ENCODE measurements around the gene HOXA3.

HOXA3 gene

GRCh38 chr7:27165996-27166530 is 13.7 kb upstream of the HOXA3 start:
- no peak for DNase-seq (ENCODE audit: low read depth)

- no peak for DNase-seq (ENCODE audit: low read depth)
Measured at GRCh38 chr7:27165089-27165995, 13.0 kb upstream of the HOXA3 start, which contains the start of gene HOXA9. Gene HOXA9 (minus strand): TSS chr7:27165537. CDS start chr7:27165457, 80 bp downstream.

- no peak for DNase-seq (ENCODE audit: low read depth)
Measured at GRCh38 chr7:27164367-27165088, 12.1 kb upstream of the HOXA3 start.

GRCh38 chr7:27164045-27164366 is 11.6 kb upstream of the HOXA3 start:
- no peak for DNase-seq (ENCODE audit: low read depth)

- DNase-seq (ENCODE audit: low read depth) = no peak
Measured at GRCh38 chr7:27163288-27164044, 11.1 kb upstream of the HOXA3 start.

GRCh38 chr7:27162561-27163287 is 10.3 kb upstream of the HOXA3 start:
- no peak for DNase-seq (ENCODE audit: low read depth)

- no peak for DNase-seq (ENCODE audit: low read depth)
Measured at GRCh38 chr7:27161721-27162560, 9.6 kb upstream of the HOXA3 start.

- no peak for DNase-seq (ENCODE audit: low read depth)
Measured at GRCh38 chr7:27161214-27161720, 8.9 kb upstream of the HOXA3 start.

GRCh38 chr7:27160546-27161213 is 8.3 kb upstream of the HOXA3 start:
- peak; percentile 65 for DNase-seq (ENCODE audit: low read depth)

- no peak for DNase-seq (ENCODE audit: low read depth)
Measured at GRCh38 chr7:27160145-27160545, 7.8 kb upstream of the HOXA3 start.

GRCh38 chr7:27159266-27160144 is 7.1 kb upstream of the HOXA3 start:
- no peak for DNase-seq (ENCODE audit: low read depth)

- no peak for DNase-seq (ENCODE audit: low read depth)
Measured at GRCh38 chr7:27158436-27159265, 6.3 kb upstream of the HOXA3 start.

GRCh38 chr7:27157702-27158431 is 5.5 kb upstream of the HOXA3 start:
- DNase-seq (ENCODE audit: low read depth) = no peak

GRCh38 chr7:27156916-27157701 is 4.7 kb upstream of the HOXA3 start:
- DNase-seq (ENCODE audit: low read depth) = no peak

- no peak for DNase-seq (ENCODE audit: low read depth)
Measured at GRCh38 chr7:27156508-27156898, 4.1 kb upstream of the HOXA3 start, which contains the start of gene HOXA7. Gene HOXA7 (minus strand): TSS chr7:27156675. CDS start chr7:27156545, 130 bp downstream.

- DNase-seq (ENCODE audit: low read depth) = no peak
Measured at GRCh38 chr7:27155816-27156507, 3.6 kb upstream of the HOXA3 start.
